ENCODE results near the gene OSMR. TPM values are rescaled to one million over a fixed set of nuclear protein-coding genes. Genes with fewer than 3 reads are reported as not detected.

OSMR gene
- total and polyA plus RNA-seq, 3 donors from 2014 or later = 12.9 to 18.3 (median 13.5) TPM

GRCh38 chr5:38872826-38873225, 27.0 kb downstream of the OSMR start:
- no peaks in the 10 kb centered on the region for H3K9me3 ChIP-seq
- DNase-seq = no peak
- intact Hi-C loops (cut with DNase I; ENCODE audit: low total_unique reads) = no loop called here
- H3K27me3 ChIP-seq = no peaks in the 10 kb centered on the region
- H3K4me1 ChIP-seq = no peaks in the 10 kb centered on the region
- no peak for TF ChIP-seq POLR2A (IDR thresholded peaks at IDR 0.05)
- TF ChIP-seq, protein P1, sequence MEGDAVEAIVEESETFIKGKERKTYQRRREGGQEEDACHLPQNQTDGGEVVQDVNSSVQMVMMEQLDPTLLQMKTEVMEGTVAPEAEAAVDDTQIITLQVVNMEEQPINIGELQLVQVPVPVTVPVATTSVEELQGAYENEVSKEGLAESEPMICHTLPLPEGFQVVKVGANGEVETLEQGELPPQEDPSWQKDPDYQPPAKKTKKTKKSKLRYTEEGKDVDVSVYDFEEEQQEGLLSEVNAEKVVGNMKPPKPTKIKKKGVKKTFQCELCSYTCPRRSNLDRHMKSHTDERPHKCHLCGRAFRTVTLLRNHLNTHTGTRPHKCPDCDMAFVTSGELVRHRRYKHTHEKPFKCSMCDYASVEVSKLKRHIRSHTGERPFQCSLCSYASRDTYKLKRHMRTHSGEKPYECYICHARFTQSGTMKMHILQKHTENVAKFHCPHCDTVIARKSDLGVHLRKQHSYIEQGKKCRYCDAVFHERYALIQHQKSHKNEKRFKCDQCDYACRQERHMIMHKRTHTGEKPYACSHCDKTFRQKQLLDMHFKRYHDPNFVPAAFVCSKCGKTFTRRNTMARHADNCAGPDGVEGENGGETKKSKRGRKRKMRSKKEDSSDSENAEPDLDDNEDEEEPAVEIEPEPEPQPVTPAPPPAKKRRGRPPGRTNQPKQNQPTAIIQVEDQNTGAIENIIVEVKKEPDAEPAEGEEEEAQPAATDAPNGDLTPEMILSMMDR (IDR thresholded peaks at IDR 0.05) = no peak
- H3K27ac ChIP-seq = no peak overlapping the region
- no peak overlapping the region for H3K4me3 ChIP-seq
- no peaks in the 10 kb centered on the region for H3K36me3 ChIP-seq (ENCODE audit: low read depth, missing control alignments)
- 88 to 95% methylated on average over 1 of the region's 1 CpG for WGBS, 2 donors

- Histone ChIP-seq H3K27me3 (no peaks in the 10 kb centered on the region), H3K4me3 (no peak overlapping the region), H3K4me1 (no peaks in the 10 kb centered on the region), H3K9me3 (no peaks in the 10 kb centered on the region), H3K36me3 (ENCODE audit: low read depth, missing control alignments) (no peaks in the 10 kb centered on the region), H3K27ac (no peak overlapping the region)
- no peak for TF ChIP-seq POLR2A (IDR thresholded peaks at IDR 0.05)
- TF ChIP-seq, protein P1 (IDR thresholded peaks at IDR 0.05) = no peak
- intact Hi-C loops (cut with DNase I; ENCODE audit: low total_unique reads) = no loop called here
- DNase-seq = no peak
- WGBS, 2 donors = 80 to 81% methylated on average over 5 of the region's 5 CpGs
These were observed 29.2 kb downstream of the OSMR start for GRCh38 chr5:38874948-38875456.

DNA sequence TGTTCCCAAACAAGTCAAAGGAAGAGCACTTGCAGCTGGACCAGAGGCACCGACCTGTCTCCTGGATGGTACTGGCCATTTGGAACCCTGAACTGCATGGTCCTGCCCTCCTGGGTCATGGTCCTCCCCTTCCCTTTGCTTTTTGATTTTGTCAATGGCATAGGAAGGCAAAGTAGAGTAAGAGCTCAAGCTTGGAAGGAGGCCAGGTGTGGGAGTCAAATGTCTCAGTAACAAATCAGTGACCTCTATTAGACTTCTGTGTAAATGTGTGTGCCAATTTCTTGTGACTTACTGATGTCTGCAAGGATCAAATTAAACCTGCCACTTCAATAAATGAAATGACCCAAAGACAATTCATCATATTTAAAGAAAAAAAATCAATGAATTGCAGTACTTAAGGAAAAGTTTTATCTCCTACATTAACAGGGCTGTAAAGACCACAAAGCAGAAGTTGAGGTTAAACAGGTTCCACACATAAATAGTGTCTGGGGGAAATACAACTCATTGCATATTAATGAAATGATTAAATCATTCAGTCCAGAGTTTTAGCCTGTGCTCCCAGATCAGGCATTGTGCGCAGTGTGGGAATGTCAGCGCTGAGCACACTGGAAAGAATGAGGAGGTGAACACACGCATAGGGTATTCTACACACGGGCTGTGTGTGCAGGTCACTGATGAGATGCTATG, 32.7 kb downstream of the OSMR start:
- 93 to 97% methylated on average over 4 to 5 of the region's 5 CpGs for WGBS, 2 donors
- peaks cover 4% of the 10 kb centered on the region for H3K4me1 ChIP-seq
- no peak overlapping the region for H3K4me3 ChIP-seq
- H3K9me3 ChIP-seq = no peaks in the 10 kb centered on the region
- no peak overlapping the region for H3K27ac ChIP-seq
- H3K27me3 ChIP-seq = no peaks in the 10 kb centered on the region
- H3K36me3 ChIP-seq (ENCODE audit: low read depth, missing control alignments) = no peaks in the 10 kb centered on the region
- DNase-seq = peak; percentile 85
- TF ChIP-seq, protein P1 (IDR thresholded peaks at IDR 0.05) = no peak
- TF ChIP-seq POLR2A (IDR thresholded peaks at IDR 0.05) = no peak
- intact Hi-C loops (cut with DNase I; ENCODE audit: low total_unique reads) = no loop called here

DNA sequence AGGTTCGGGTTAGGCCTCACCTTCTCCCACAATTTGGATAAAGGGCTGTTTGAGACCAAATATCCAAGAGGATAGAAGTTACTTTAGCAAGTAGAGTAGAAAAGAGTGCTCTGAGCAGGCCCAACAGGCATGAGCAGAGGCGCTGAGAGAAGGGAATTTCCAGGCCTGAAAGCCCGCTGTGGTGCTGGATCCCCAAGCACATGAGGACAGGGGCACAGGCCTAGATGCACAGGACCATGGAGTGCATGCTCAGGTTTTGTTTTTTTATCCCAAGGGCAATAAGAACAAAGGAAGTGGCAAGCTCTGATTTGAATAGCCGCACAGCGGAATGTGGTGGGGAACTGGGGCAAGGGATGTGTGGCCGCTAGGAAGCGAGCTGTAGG, 33.3 kb downstream of the OSMR start:
- intact Hi-C loops (cut with DNase I; ENCODE audit: low total_unique reads) = no loop called here
- Histone ChIP-seq H3K9me3 (no peaks in the 10 kb centered on the region), H3K27ac (no peak overlapping the region), H3K27me3 (no peaks in the 10 kb centered on the region), H3K36me3 (ENCODE audit: low read depth, missing control alignments) (no peaks in the 10 kb centered on the region), H3K4me3 (no peak overlapping the region), H3K4me1 (peaks cover 6% of the 10 kb centered on the region)
- TF ChIP-seq, protein P1 (IDR thresholded peaks at IDR 0.05) = no peak
- TF ChIP-seq POLR2A (IDR thresholded peaks at IDR 0.05) = no peak
- WGBS, 2 donors = 88 to 90% methylated on average over 7 of the region's 7 CpGs
- DNase-seq = no peak

GRCh38 chr5:38883842-38884241, 38.0 kb downstream of the OSMR start:
- H3K4me3 ChIP-seq = no peak overlapping the region
- WGBS, 2 donors = 20 to 35% methylated on average over 3 of the region's 3 CpGs
- DNase-seq = no peak
- no peak for TF ChIP-seq POLR2A (IDR thresholded peaks at IDR 0.05)
- TF ChIP-seq, protein P1 (IDR thresholded peaks at IDR 0.05) = no peak
- peak overlapping the region in 1 of 2 donors; percentile 45 for H3K27ac ChIP-seq
- intact Hi-C loops (cut with DNase I; ENCODE audit: low total_unique reads) = no loop called here
- no peaks in the 10 kb centered on the region for H3K9me3 ChIP-seq
- H3K4me1 ChIP-seq = peaks cover 9% of the 10 kb centered on the region
- H3K36me3 ChIP-seq (ENCODE audit: low read depth, missing control alignments) = no peaks in the 10 kb centered on the region
- H3K27me3 ChIP-seq = no peaks in the 10 kb centered on the region

Data from testis (tissue), 3 donors.